SK-N-SH treated with all-trans-retinoic acid at 6 μM for 48 hours (cell line): Measurements from ENCODE around the gene AFF1.

Experiments
- ARNTL ChIP-seq: fragments of 450-650 bp; formaldehyde crosslinking; IDR thresholded peaks from 2 replicates; pipeline ENCODE4 v1.5.0; 2020; ENCODE audit warnings: low read depth, mild to moderate bottlenecking, moderate library complexity, borderline replicate concordance
- RARB ChIP-seq: fragments of 250-450 bp; sonication (Bioruptor Pico); IDR thresholded peaks from 2 replicates; pipeline ENCODE4 v1.8.0; 2021; ENCODE audit warnings: mild to moderate bottlenecking, moderate library complexity
- TCF4 ChIP-seq: fragments of 250-450 bp; sonication (Bioruptor Pico); IDR thresholded peaks from 2 replicates; pipeline ENCODE4 v1.8.0; 2021; ENCODE audit warnings: mild to moderate bottlenecking, moderate library complexity, borderline replicate concordance

DNA sequence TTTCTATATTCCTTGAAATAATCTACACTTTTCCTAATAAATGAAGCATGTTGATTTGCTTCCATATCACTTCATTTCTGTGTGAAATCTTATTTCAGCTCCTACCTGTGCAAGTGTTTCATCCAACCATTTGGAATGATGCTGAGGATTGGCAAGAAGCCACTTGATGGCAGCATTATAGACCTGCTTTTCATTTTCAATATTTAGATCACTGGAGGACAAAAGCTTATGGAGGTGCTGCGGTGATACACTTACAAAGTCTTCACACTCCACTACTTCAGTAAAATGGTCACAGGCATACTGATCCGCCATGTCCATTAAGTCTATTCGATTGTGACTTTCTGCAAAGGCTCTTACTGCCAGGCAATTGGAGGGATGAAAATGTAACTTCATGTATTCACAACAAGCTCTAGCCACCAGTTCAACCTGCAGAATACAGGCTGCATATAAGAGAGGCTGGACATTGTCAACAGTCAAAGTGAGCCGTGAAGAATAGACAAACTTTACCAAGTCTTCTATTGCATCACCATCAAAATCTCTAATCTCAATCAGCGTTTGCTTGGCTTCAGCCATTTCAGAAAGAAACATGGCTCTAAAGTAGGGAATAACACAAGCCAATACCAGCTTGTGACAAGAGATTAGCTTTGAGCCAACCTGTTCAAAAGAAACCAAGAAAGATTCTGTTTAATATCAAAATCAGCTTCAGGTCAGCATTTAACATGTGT lies 250.5 kb downstream of the AFF1 start:
- TF ChIP-seq ARNTL (CRISPR knock-in tag) (no peak), RARB (CRISPR knock-in tag) (no peak), TCF4 (CRISPR knock-in tag) (no peak)
